HG02981 (cell line): ENCODE results near the gene PRMT7.
"Not testable (repeated sequence)": the region's sequence is repeated elsewhere in the genome, so short reads cannot be mapped to it uniquely, and the experiment has no call there.

Experiments used
- ATAC-seq: cut with Tn5 transposase; IDR thresholded peaks from one replicate; pipeline ENCODE4 v1.9.1; 2021; ENCODE audit warnings: mild to moderate bottlenecking, moderate library complexity; ENCODE audit not compliant: unreplicated experiment

Gene PRMT7

DNA sequence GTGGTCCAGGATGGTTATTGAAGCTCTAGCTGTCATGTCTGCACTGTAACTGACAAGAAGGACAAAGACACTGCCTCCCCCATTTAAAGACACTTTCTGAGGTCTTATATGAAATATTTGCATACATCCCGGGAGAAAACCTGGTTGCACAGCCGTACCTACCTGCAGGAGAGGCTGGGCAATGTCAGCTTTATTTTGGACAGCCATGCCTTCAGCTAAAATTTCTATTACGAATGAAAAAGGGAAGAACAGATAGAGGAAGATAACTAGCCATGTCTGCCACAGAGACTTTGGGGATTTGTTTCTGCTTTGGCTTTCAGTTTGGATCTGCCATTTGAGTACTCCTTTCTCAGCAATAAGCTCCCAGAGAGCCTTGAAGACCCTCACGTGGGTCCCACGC lies 27.5 kb upstream of the PRMT7 start:
- no peak for ATAC-seq

DNA sequence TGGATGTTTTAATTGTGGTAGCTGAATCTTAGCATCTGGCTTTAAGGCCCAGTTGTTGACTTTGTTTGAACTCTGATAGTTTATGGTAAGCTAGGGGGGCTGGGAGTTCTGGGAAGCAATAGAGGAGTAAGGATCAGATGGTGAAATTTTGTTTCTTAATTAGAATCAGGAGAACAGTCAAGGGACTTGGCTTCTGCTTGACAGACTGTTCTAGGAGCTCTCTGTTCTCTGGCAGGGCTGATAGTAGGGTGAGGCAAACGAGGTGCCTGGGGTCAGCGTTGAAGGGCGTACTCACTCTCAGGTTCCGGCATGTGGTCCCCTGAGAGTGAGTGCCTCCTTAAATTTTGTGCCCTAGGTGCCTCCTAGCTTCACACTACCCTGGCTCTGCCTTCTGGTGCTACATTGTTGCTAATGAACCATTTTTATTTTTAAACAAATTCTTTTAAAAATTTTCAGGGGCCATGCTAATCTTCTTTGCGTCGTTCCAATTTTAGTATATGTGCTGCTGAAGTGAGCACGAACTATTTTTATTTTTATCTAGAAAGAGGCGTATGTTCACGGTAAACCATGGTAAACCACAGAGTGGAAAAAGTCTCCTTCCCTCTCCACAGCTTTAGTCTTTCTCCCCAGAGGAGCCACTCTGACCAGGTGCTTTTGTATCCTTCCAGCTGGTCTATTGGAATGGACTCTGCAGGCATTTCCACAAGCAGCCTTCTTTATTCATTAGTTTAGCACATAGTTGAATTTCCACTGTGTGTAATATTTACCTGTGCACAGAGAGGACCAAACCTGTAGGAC lies 26.8 kb upstream of the PRMT7 start:
- peak; percentile 43 for ATAC-seq

DNA sequence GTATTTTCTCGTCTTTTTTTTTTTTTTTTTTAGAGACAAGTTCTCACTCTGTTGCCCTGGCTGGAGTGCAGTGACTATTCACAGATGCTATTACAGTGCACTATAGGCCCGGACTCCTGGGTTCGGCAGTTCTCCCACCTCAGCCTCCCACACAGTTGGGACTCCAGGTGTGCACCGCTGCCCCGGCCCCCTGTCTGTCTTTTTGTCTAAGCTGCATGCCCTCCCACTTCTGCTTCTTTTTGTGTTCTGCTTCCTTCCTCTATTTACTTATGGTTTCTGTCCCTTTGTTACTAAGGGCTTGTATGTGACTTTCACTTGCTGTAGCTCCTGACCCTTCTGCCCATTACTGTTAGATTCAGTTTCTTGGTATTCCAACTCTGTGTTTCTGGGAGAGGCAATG lies 26.0 kb upstream of the PRMT7 start:
- ATAC-seq: peak; percentile 49

DNA sequence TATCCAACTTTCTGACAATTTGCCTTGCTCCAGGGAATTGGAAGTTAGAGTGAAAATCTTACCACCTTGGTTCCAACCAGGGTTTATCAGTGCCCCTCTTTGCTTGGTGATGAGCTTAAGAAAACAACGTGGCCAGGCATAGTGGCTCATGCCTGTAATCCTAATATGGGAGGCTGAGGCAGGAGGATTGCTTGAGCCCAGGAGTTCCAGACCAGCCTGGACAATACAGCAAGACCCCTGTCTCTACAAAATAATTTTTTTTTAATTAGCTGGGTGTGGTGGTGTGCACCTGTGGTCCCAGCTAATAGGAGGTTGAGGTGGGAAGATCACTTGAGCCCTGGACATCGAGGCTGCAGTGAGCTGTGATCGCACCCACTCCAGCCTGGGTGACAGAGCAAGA lies 25.1 kb upstream of the PRMT7 start:
- ATAC-seq: no peak

DNA sequence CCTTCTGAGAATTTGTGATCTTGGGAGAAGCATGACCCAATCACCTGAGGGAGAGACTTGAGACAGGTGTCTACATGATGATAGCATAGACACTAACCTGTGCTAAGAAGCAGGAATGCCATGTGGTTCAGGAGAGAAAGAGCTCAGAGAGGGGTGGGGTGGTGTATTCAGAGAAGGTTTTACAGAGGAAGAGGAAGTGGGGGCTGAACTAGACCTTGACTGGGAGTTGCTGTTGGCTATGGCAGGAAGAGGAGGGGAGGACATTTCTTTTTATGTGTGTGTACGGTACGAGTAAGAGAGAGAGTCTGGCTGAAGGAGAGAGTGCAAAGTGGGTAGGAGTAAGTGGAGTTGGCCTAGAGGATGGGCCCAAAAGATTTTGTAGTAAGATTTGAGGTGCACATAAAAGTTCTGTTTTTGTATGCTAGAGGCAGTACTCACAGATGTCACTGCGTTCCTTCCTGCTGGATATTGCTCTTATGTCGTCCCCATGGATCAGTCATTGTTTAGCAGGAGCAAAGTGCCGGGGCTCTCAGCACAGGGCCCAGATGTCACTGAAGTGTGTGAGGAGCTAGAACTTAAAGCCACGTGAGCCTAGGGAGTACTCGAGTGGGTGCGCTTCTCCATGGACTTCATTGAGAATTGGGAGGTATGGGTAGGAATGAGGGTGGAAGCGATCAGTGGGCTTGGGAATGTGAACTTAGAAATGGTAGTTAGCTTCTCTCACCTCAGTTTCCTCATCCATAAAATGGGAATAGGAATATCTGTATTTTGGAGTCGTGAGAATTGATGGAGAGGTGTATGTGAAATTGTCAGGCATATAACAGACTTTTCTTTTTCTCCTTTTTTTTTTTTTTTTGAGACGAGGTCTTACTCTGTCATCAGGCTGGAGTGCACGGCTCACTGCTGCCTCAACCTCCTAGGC lies 24.4 kb upstream of the PRMT7 start:
- no peak for ATAC-seq

DNA sequence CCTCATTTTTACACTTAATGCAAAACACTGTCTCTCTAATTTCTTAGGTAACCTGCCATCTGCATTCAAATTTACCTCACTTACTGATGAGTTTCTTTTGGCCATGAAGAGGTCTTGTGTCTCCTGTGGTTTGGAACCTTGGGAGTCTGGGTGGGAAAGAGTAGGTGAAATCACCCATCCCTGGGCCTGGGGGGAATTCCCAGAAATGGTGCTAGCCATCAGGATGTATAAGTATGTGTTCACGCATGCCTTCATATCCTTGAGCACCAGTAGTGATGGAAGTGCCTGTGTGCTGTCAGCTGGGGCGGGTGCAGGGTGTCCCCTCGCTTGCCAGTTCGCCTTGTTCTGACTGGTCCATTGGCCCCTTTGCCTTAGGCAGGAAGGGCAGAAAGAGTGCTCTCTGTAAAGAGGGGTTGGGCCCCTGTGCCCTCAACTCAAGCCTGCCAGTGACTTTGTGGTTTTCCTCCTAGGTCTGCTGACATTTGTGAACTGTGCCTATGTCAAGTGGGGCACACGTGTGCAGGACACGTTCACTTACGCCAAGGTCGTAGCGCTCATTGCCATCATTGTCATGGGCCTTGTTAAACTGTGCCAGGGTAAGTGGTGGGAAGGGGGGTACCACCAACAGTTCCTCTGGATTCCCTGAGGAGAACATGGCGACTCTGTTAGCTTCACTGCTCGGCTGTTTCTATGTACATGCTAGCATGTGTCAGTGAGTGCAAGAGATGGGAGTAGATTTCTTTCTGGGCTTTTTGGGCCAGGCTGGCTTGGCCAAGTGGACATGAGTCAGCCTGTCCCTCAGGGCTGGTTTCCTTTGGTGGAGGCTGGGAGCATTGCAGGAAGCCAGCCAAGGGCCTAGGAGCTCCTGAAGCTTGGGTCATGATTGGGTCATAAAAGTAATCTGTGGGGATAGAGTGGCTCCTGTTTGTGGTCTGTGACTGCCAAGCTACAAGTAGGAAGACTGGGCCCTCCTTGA lies 23.3 kb upstream of the PRMT7 start:
- no peak for ATAC-seq

DNA sequence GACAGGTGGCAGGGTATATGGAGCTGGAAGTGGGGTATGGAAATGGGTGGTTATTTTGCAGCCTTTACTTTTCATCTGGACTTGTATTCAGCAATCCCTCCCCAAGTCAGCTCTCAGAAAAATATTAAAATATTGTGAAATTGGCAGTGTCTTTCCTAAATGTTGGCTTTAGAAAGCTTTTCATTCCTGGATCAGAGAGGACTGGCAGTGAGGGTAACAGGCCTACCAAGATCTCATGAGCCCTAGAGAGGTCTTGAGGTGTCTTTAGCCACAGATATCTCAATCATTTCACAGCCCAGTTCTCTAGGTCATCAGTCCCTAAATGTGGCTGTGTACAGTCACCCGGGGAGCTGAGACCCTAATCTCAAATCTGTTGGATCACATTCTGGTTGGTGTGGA lies 22.6 kb upstream of the PRMT7 start:
- ATAC-seq: no peak

DNA sequence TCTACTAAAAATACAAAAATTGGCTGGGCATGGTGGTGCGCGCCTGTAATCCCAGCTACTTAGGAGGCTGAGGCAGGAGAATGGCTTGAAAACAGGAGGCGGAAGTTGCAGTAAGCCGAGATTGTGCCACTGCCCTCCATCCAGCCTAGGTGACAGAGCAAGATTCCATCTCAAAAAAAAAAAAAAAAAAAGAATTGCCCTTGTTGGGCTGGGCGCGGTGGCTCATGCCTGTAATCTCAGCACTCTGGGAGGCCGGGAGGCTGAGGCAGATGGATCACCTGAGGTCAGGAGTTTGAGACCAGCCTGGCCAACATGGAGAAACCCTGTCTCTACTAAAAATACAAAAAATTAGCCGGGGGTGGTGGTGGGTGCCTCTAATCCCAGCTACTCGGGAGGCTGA lies 22.0 kb upstream of the PRMT7 start:
- not testable (repeated sequence) for ATAC-seq

DNA sequence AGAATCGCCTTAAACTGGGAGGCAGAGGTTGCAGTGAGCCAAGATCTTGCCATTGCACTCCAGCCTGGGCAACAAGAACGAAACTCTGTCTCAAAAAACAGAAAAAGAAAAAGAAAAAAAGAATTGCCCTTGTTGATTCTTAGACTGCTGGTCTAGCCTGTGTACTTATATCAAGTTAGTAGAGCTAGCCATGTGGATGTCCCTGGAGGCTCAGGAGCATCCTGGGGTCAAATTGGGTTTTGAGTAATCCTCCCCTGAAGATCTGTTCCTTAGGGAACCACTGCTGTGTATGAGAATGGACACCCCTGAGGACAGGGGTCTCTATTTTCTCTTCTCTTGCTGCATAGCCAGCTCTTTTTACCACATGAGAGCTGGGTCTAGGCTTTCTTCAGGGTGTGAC lies 21.6 kb upstream of the PRMT7 start:
- no peak for ATAC-seq

DNA sequence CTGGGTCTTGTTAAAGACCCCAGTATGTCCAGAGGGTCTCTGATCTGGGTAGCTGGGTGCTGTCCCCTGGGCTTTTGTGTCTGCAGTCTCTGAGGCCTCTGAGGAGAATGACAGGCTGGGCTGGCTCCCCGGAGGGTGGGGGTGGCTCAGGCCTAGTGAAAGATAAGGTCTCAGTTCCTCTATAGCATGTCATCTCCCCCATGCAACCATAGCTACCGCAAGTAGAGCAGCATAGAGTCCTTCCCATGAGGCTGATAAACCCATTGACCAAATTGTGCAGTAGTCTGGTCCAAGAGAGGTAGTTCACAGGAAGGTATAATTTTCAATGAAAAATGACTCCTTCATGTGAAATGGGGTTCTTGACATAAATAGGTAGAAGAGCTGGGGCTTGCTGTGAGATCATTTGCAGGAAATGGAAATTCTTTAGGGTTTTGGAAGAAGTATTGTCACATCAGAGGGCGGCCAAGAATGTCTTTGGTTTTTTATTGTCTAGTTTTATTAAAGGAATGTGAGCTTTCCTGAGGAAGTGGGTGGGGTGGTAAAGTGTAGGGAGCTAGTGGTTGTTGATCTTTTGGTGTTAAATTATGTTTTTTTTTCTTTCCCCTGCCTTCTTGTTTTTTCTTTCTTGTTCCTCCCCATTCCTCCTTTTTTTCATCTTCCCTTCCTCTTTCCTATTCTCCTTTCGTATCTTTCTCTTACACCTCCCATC lies 21.0 kb upstream of the PRMT7 start:
- ATAC-seq: peak; percentile 85

DNA sequence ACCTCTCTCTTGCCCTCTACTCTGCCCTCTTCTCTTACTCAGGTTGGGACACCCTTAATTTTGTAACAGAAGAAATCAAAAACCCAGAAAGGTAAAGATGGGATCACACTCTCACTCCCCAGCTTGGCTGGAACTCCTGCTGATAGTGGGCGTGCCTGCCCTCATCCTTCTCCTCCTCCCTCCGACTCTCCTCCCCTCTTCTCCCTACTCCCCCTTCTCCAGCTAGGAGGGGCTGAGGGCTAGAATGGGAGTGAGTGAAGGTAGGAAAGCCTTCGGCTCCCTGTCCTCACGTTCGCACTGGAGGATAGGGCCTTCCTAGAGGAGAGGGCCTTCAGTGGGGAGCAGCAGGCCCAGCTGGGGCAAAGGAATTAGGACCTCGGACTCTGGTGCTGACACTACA lies 20.4 kb upstream of the PRMT7 start:
- ATAC-seq: no peak

DNA sequence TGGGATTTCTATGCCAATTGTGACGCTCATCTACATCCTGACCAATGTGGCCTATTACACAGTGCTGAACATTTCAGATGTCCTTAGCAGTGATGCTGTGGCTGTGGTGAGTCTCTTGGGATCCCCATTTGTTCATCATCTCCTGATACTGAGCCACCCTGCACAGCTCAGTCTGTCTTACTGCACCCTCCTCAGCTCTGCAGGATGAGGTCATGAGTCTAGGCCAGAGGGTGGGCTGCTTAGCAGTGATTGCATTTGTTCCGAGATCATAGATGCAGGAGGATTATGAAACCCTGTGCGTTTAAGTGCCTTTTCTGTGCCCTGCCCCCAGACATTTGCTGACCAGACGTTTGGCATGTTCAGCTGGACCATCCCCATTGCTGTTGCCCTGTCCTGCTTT lies 19.6 kb upstream of the PRMT7 start:
- no peak for ATAC-seq

DNA sequence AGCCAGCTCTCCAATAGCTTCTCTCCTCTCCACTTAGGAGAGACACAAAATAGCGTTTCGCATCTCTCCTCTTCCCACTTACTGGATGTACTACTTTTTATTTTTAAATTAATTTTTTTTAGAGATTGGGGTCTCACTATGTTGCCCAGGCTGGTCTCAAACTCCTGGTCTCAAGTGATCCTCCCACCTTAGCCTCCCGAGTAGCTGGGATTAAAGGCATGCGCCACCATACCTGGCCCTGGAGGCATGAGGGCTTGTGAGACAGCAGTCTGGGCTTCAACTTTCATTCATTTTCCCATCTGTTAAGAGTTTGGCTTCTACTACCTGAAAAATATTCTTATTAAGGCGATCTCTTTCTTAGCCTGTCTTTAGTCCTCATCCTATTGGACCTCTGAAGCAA lies 18.4 kb upstream of the PRMT7 start:
- no peak for ATAC-seq

DNA sequence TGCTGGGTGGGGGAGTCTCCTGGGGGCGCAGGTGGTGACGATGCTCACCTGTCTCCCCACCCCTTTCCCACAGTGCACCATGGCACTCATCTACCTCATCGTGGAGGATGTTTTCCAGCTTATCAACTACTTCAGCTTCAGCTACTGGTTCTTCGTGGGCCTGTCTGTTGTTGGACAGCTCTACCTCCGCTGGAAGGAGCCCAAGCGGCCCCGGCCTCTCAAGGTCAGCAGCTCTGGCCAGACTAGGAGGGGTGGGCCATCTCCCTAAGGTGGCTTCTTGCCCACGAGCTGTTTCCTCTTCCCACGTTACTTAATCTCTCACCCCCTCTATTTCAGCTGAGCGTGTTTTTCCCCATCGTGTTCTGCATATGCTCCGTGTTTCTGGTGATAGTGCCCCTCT lies 14.5 kb upstream of the PRMT7 start:
- no peak for ATAC-seq

DNA sequence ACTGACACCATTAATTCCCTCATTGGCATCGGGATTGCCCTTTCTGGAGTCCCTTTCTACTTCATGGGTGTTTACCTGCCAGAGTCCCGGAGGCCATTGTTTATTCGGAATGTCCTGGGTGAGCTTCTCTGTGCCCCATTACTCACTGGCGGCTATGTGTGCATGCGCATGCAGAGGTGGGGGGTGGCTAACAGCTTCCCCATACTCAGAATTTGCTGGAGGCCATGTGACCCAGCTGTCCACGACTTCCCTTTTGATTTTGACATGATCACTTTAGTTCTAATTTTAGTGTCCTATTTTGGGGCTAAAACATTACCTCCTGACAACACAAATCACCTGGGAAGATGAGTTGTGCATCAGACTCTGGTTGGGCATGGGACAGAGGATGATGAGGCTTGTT lies 14.1 kb upstream of the PRMT7 start:
- ATAC-seq: no peak

DNA sequence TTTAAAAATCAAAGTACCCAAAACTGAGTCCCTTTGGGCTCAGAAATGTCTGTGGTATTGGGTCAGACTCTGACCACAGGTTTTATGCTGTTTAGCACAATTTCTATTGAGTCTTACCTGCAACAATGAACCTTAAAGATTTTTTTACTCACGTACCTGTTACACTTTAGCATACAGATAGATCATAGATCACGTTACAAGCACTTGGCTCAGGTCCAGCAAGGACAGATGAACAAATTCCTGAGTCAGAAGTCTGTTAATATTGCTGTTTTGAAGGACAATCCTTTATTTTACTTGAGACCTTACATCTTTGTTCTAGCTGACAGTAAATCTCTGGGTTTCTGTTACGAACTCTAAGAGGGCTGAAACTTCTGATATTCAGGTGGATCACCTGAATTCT lies 12.9 kb upstream of the PRMT7 start:
- no peak for ATAC-seq

DNA sequence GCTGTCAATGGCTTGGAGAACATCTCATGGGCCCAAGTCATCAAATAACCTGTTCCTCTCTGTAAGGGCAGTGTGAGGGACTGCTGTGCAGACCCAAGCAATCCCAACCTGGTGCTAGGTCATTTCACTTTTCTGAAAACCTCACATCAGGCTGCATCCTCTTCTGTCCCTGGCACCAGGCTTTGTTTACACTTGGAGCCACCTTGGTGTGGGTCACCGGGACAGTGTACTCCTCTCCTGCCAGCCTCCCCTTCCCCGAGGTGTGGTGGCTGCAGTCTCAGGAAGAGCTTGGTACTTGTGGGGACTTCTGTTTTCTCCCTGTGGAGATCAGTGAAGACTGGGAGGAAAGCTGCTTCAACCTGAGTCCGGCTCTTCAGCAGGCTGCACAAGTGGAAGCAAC lies 12.5 kb upstream of the PRMT7 start:
- ATAC-seq: no peak

DNA sequence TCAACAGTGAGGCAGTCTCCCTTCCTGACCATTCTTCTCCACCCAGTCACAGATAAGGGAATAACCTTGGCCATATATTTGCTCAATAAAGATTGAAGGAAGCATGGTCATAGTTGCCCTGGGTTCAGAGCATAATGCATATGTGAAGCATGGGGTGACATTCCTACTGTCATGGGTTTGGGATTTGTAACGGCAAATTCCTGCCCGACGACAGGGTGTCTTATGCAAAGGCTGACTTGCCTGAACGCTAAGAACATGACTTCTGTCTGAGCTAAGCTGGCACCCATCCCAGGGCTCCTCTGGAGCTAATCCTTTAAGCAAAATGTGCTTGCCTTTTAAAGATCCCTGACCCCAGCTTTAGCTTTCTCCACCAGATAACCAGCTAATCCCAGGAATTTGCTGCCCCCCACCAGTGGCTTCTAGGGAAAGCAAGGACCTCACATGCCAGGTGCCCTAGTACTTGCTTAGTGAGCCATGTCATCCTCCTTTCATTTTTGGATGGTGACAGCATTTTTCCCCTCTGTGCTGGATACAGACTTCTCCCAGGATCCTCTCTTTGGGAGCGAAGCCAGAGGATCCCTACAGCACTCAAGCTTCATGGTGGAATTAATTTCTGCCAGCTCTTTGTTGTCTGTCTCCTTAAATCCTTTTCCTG lies 11.8 kb upstream of the PRMT7 start:
- no peak for ATAC-seq

DNA sequence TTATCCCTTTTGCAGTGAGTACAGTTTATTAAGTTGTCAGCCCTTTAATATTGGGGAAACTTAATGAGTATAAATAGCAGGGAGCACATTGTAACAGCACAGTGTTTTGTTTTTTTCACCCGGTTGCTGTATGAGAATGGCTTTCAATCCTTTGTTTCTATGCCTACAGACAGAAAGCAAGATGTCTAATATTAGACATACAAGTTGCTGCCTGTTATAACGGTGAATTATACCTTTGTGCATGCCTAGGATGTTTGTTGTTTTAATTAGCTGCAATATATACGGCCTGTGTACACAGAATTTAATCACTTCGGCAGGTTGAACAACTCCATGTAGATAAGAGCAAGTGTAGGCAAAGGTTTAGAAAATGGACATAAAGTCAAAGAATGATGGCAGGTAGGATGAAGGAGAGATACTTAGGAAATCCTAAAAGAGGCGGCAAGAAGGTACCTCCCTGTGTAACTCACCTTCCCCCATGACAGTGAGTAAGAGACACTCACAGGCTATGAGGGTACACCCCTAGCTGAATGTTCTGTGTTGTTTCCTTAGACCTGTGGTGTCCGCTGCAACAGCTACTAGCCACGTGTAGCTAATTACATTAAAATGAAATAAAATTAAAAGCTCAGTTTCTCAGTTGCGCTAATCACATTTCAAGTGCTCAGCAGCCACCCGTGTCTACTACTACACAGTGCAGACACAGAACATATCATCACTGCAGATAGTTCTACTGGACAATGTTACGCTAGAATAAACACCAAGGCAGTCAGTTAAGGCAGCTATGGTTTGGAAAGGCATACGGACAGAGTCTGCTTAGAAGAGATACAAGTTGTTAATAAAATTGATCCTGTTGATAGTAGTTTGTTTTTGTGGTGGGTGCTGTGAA lies 11.0 kb upstream of the PRMT7 start:
- no peak for ATAC-seq
